Measurements from ENCODE around the gene EIF4G3. TPM values are rescaled to one million over a fixed set of nuclear protein-coding genes. Genes with fewer than 3 reads are reported as not detected.

EIF4G3 gene
- total RNA-seq, 4 donors from 2014 or later = 41.2 to 57.3 (median 50.0) TPM

- H3K4me1 ChIP-seq = peaks cover 0 to 35% (median 2%) of the 10 kb centered on the region in 4 donors
- no peaks in the 10 kb centered on the region for H3K9me3 ChIP-seq
- H3K27me3 ChIP-seq = no peaks in the 10 kb centered on the region
- H3K36me3 ChIP-seq = no peaks in the 10 kb centered on the region
- TF ChIP-seq POLR2A (IDR thresholded peaks at IDR 0.05) (no peak), CTCF (IDR thresholded peaks at IDR 0.05) (no peak), EP300 (IDR thresholded peaks at IDR 0.05) (no peak)
- WGBS, 2 donors = 15 to 34% methylated on average over 2 of the region's 2 CpGs
- no peak overlapping the region for H3K27ac ChIP-seq
- H3K4me3 ChIP-seq = no peak overlapping the region
- no peak for DNase-seq (ENCODE audit: low spot score in 2 of 2)
These were observed 59.1 kb downstream of the EIF4G3 start for GRCh38 chr1:21117597-21118001.

- H3K36me3 ChIP-seq = no peaks in the 10 kb centered on the region
- no peaks in the 10 kb centered on the region for H3K9me3 ChIP-seq
- no peak for DNase-seq (ENCODE audit: low spot score in 2 of 2)
- H3K4me1 ChIP-seq = peaks cover 0 to 35% (median 2%) of the 10 kb centered on the region in 4 donors
- 42 to 57% methylated on average over 1 of the region's 1 CpG for WGBS, 2 donors
- no peak overlapping the region for H3K27ac ChIP-seq
- no peak overlapping the region for H3K4me3 ChIP-seq
- TF ChIP-seq EP300 (IDR thresholded peaks at IDR 0.05) (no peak), POLR2A (IDR thresholded peaks at IDR 0.05) (no peak), CTCF (IDR thresholded peaks at IDR 0.05) (no peak)
- H3K27me3 ChIP-seq = no peaks in the 10 kb centered on the region
These were observed 59.5 kb downstream of the EIF4G3 start for GRCh38 chr1:21117159-21117558.

DNA sequence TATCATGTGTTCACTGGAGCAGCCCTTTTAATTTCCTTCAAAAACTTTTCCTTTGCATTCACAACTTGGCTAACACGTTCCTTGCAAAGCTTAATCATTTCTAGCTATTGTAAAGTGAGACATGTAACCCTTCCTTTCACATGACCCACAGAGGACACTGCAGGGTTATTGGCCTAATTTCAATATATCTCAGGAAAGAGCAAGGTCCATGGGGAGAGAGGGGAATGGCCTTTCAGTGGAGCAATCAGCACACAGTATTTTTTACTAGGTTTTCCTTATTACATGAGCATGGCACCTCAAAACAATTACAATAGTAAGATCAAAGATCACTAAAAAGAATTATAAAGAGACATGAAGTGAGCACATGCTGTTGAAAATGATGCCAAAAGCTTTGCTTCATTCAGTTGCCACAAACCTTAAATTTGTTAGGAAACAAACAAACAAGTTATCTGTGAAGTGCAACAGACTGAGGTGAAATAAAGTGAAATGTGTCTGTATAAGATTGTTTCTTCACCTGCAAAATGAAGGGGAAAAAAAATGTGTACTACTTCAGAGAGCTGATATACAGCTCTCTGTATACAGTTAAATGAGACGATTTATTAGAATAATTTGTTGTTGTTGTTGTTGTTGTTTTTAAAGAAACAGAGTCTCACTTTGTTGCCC lies 61.5 kb downstream of the EIF4G3 start:
- Histone ChIP-seq H3K4me3 (no peak overlapping the region), H3K27ac (no peak overlapping the region), H3K27me3 (no peaks in the 10 kb centered on the region), H3K9me3 (no peaks in the 10 kb centered on the region), H3K36me3 (no peaks in the 10 kb centered on the region), H3K4me1 (peaks cover 0 to 35% (median 2%) of the 10 kb centered on the region in 4 donors)
- no peak for TF ChIP-seq POLR2A (IDR thresholded peaks at IDR 0.05)
- no peak for TF ChIP-seq EP300 (IDR thresholded peaks at IDR 0.05)
- no peak for TF ChIP-seq CTCF (IDR thresholded peaks at IDR 0.05)
- DNase-seq (ENCODE audit: low spot score in 2 of 2) = no peak
- WGBS, 2 donors = 68 to 76% methylated on average over 2 of the region's 2 CpGs

- H3K36me3 ChIP-seq = no peaks in the 10 kb centered on the region
These were observed 62.3 kb downstream of the EIF4G3 start for GRCh38 chr1:21114431-21114830.

More at GRCh38 chr1:21114431-21114830, 62.3 kb downstream of the EIF4G3 start:
- TF ChIP-seq CTCF (IDR thresholded peaks at IDR 0.05) (no peak), POLR2A (IDR thresholded peaks at IDR 0.05) (no peak), EP300 (IDR thresholded peaks at IDR 0.05) (no peak)
- no peak for DNase-seq (ENCODE audit: low spot score in 2 of 2)
- H3K9me3 ChIP-seq = no peaks in the 10 kb centered on the region
- peaks cover 0 to 35% (median 2%) of the 10 kb centered on the region in 4 donors for H3K4me1 ChIP-seq
- H3K4me3 ChIP-seq = no peak overlapping the region
- no peaks in the 10 kb centered on the region for H3K27me3 ChIP-seq
- no peak overlapping the region for H3K27ac ChIP-seq
- 77 to 81% methylated on average over 4 of the region's 4 CpGs for WGBS, 2 donors
